GM19238 (cell line): ENCODE results near the gene NCF2.
"Not testable (repeated sequence)": the region's sequence is repeated elsewhere in the genome, so short reads cannot be mapped to it uniquely, and the experiment has no call there.

Source experiments
- DNase-seq: peaks from one replicate; pipeline ENCODE4 v3.0.0; 2011; ENCODE audit warnings: low spot score; ENCODE audit not compliant: insufficient read length

Gene NCF2

DNA sequence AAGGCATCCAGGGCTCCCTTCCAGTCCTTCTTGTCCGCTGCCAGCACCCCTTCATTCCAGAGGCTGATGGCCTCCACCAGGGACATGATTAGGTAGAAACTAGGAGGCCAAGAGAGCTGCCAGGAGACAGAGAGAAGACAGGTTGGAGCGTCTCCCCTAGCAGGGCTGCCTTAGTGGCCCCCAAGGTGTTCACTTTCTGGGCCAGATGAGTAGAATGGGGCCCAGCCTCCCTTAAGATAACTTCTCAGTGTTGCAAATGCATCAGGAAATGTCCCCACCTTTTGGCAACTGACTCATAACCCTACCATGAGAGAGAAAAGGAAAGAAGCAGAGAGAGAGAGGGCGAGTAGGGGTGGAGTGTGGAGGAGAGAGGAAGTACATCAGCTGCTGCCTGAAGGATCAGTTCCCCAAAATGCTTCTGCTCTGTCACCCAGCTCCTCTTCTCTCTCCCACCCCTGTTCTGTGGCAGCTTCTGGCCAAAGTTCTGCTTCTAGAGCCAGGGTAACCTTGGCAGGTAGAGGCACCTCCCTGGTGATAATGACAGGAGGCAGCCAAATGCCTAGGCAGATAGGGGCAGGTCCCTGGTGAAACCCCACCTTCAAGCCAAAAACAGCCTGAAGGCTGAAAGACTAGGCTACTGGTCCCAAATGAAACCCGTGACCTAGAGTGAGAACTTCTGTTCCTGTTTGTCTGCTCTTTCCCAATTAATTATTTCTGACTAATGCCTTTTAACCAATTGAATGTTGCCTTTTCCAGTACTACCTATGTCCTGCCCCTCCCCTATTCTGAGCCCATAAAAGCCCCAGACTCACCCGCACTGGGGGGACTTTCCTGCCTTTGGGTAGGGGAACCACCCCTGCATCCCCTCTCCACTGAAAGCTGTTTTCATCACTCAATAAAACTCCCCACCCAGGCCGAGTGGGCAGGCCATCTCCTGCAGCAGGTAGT lies at the start of gene NCF2:
TSS of gene NCF2 (minus strand) at position 216 of the 948 bp plus-strand sequence. CDS start at position 86, 130 bp downstream.
- peak; percentile 65 for DNase-seq

- no peak for DNase-seq
Measured at GRCh38 chr1:183638649-183639387, 48.6 kb upstream of the NCF2 start.

GRCh38 chr1:183636783-183637182 lies 46.5 kb upstream of the NCF2 start:
- no peak for DNase-seq

- DNase-seq, result no peak
Measured at GRCh38 chr1:183636334-183636682, 46.0 kb upstream of the NCF2 start.

GRCh38 chr1:183635606-183636333 lies 45.5 kb upstream of the NCF2 start, which contains the start of gene ARPC5:
TSS of gene ARPC5 (minus strand) at chr1:183635783. CDS start at chr1:183635659, 124 bp downstream.
- peak; percentile 83 for DNase-seq

DNA sequence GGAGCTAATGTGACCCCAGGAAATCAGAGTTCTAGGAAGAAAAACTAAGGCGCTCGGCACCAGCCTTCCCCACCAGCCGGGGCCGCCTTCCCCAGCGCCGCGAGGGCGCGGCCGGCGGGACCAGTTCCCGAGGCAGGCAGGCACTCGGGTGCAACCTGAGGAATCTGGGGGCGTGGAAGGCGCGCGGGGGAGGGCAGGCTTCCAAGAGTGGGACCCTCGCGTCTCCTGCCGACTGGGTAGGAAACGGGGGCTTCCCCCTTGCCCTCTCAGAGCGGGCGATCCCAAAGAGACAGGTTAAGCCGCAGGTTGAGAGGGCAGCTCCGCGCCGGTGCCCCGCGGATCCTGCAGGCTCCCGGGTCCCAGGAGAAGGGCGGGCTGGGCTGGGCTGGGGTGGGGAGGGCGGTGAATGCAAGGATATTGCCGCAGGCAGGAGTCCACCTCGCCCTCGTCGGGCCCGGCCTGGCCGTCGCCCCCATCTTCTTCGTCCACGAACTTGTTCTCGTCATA lies 44.9 kb upstream of the NCF2 start:
- no peak for DNase-seq

GRCh38 chr1:183634429-183635065 lies 44.3 kb upstream of the NCF2 start:
- DNase-seq, result no peak

GRCh38 chr1:183633676-183634343 lies 43.6 kb upstream of the NCF2 start:
- DNase-seq, result no peak

GRCh38 chr1:183632964-183633363 lies 42.7 kb upstream of the NCF2 start:
- DNase-seq, result no peak

- no peak for DNase-seq
Measured at GRCh38 chr1:183632114-183632513, 41.9 kb upstream of the NCF2 start.

DNA sequence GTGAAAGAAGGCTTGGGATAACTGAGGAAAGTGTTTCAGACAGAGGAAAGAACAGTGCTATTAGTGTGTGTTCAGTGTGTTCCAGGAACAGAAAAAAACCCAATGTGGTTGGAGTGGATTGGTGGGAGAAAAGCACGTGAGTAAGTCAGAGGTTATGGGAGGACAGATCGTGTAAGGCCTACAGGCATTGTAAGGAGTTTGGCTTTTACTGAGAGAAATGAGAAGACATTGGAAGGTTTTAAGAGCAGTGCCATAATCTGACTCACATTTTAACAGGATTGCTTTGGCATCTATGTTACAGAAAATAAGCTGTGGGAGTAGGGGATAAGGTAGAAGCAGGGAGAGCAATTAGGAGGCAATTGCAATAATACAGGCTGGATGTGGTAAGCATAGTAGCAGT lies 40.5 kb upstream of the NCF2 start:
- DNase-seq, result no peak

- DNase-seq, result no peak
Measured at GRCh38 chr1:183628537-183628936, 38.3 kb upstream of the NCF2 start.

- DNase-seq, result not testable (repeated sequence)
Measured at GRCh38 chr1:183626236-183626635, 36.0 kb upstream of the NCF2 start.

GRCh38 chr1:183622884-183623785 lies 32.9 kb upstream of the NCF2 start:
- DNase-seq, result no peak

DNA sequence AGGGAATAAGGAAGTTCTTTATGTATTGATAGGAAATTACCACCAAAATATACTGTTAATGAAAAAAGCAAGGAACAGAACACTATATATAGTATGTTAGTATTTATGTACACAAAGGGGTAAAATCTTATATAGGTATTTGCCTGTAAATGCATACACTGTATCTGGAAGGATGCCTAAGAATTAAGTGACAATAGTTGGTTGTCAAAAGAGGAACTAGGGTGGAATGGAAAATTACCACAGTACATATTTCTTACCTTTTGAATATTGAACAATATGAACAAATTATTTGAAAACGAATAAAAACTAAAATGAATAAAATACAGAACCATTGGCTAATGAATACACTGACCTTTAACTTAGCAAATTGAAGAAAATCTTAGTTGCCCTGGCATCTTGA lies 31.8 kb upstream of the NCF2 start:
- no peak for DNase-seq

DNA sequence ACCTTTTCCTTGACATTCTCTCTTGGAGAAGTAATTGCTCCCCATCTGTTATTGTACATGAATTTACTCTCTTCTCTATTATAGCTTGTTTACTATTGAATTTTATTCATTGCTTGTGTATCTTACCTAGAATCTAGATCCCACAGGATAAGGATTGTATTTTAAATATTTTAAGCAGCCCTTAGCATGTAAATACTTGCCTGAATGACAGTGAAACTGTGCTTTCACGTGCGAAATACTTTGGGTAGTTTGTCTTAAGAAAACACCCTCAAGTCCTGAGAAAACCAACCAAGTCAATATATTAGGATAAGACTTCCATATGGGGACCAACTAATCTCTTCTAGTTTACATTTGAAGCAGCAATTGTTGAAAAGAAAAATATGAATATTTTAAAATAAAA lies 30.1 kb upstream of the NCF2 start:
- DNase-seq, result no peak

DNA sequence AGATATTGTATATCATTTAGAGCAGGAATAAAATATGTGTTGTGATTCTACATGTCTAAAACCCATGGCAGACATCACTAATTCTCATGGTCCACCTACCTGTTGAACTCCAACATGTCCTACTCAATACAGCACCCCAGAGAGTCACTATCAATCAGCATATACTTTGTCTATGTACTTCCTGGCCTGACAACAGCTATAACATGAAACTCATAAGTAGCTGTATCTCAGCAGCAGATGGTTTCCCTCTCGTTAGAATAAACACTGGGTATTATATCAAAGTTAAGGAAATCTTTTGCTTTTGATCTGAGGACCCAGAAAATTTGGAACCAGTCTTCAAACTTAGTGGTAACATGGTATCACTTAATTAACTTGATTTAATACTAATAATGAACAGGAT lies 29.5 kb upstream of the NCF2 start:
- no peak for DNase-seq

DNA sequence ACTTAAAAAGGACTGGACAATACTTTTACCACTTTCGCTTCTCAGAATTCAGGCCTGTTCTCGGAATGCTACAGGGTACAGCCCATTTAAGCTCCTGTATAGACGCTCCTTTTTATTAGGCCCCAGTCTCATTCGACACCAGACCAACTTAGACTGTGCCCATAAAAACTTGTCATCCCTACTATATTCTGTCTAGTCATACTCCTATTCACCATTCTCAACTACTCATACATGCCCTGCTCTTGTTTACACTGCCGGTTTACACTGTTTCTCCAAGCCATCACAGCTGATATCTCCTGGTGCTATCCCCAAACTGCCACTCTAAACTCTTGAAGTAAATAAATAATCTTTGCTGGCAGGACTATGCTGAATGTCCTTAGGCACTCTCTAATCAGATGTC lies 27.9 kb upstream of the NCF2 start:
- DNase-seq, result not testable (repeated sequence)

DNA sequence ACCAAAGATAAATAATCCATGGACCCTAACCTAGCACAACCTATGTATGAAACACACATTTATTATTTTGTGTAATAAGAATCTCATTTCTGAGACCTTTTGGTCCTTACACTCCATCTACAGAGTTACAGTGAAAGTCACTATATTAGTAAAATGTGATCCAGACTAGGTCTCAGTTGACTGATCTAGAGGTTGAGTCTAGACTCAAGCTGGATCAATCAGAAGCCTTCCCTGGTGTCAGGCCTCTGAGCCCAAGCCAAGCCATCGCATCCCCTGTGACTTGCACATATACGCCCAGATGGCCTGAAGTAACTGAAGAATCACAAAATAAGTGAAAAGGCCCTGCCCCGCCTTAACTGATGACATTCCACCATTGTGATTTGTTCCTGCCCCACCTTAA lies 22.7 kb upstream of the NCF2 start:
- DNase-seq, result not testable (repeated sequence)
